SK-N-SH treated with all-trans-retinoic acid at 6 μM for 48 hours (cell line): ENCODE data around the gene THBS3.

Experiments
- ARNTL ChIP-seq: fragments of 450-650 bp; formaldehyde crosslinking; IDR thresholded peaks from 2 replicates; pipeline ENCODE4 v1.5.0; 2020; ENCODE audit warnings: low read depth, mild to moderate bottlenecking, moderate library complexity, borderline replicate concordance
- PATZ1 ChIP-seq: fragments of 250-450 bp; sonication (Bioruptor Pico); IDR thresholded peaks from 2 replicates; pipeline ENCODE4 v1.8.0; 2020; ENCODE audit warnings: mild to moderate bottlenecking, moderate library complexity, borderline replicate concordance
- ZFP3 ChIP-seq: fragments of 250-450 bp; sonication (Bioruptor Pico); IDR thresholded peaks from 2 replicates; pipeline ENCODE4 v1.5.0; 2020; ENCODE audit warnings: mild to moderate bottlenecking, moderate library complexity
- ZNF70 ChIP-seq: fragments of 450-650 bp; formaldehyde crosslinking; IDR thresholded peaks from 2 replicates; pipeline ENCODE4 v1.5.0; 2020; ENCODE audit warnings: mild to moderate bottlenecking, moderate library complexity

- no peak for TF ChIP-seq ZNF70 (CRISPR knock-in tag)
- TF ChIP-seq ZFP3 (CRISPR knock-in tag) = no peak
- no peak for TF ChIP-seq ARNTL
- no peak for TF ChIP-seq PATZ1
These were observed 45.5 kb upstream of the THBS3 start for GRCh38 chr1:155253208-155253607.
